Activated gamma-delta T cell treated with anti-CD3 and anti-CD28 coated beads, Interleukin-2, amount 50 U/mL, for 16 hours (primary cell): ENCODE results near the gene SLC13A2.

Experiments used
- DNase-seq: peaks from one replicate; pipeline ENCODE4 v3.0.0-alpha.2; 2020; ENCODE audit warnings: low read depth

The SLC13A2 gene

DNA sequence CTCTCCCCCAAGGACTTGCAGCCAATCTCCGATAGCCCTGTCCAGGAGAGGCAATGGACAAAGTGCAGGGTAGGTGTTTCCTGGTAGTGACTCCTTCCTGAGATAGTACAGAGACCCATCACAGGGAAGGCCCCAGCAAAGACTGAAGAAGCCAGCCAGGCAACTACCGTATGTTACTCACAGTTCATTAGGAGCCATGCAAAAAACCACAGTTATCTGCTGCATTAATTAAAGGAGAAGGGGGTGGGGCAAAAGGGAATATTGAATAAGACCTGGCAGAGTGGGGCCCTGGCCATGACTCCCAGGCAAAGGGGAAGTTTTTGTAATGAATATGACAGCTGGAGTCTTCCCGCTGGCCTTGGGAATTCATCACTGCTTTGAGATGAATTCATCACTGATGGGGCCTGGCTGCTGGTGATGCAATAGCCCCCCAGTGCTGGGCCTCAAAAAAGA, 2.5 kb upstream of the SLC13A2 start:
- no peak for DNase-seq

DNA sequence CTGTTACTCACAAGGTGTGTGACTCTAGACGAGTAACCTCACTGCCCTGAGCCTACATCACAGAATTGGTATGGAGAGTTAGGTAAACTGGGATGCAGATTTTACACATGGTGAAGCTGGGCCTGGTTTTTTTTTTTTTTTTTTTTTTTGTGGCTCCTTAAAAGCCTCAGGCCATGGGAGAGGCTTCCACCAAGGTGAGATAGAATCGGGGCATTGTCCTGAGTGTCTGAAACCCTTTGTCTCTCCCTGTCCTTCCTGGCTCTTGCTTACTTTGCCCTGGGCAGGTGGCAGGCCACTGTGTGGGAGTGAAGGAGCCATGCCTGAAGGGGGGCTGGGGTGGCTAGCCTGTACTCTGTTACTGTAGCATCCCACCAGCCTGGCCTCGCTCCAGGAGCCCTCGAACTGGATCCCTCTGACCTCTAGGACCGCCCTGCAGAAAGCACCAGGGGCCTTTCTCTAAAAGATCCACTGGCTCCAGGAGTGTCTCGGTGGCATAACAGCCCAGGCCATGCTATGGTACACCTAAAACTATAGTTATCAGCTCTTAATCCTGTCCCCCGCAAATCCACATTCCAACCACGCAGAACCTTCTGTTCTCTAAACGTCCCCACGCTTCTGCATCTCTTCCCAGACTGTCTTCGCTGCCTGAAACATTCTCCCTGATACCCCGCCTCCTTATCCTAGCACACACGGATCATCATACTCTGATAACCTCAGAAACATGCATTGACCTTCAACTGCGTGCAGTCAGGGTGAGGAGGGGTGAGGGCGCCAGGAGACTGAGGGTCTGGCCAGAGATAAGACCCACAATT, 1.7 kb upstream of the SLC13A2 start:
- DNase-seq: no peak

DNA sequence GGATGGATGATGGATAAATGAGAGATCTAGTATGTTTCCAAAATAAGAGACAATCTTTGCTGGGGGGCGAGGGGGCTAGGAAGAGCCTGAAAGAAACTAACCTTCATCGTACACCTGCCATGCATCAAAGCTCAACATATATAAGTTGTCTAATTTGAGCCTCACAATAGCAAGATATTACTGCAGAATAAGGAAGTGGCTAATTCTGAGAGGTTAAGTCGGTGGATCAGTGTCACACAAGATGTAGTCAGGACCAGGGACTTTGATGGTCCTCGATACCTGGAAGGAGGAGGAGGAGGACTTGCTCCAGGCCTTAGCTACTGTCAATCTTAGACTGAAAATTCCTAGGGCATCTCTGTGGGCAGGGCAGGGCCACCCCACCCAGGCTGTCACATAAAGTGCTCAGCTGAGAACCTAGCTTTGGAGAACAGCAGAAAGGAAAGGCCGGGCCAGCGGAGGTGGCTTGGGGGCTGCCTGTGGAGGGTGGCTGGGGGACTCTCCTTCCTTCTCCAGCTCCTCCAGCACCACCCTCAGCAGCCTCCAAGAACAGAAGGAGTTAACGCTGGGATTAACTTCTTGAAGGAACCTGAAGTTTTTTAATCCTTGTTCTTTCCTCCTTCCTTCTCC, 460 bp upstream of the SLC13A2 start:
- no peak for DNase-seq

DNA sequence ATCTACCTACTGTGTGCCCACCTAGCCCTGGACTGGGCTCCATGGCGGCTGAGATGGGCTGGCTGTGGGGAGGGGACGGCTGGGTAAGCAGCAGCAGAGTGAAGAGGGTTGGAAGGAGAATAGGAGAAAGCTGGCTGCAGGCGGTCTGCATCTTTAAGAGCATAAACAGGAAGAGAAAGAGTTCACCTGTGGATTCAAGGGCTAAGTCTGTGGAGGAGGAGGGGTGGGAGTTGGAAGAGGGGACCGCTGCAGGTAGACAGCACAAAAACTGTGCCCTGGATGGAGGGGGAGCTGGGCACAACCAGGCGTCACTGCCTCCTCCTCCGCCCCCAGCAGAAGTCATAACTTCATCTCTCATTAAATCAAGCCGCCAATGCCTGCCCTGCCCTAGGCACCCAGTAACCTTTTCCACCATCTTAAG, 677 bp downstream of the SLC13A2 start:
- DNase-seq: no peak

DNA sequence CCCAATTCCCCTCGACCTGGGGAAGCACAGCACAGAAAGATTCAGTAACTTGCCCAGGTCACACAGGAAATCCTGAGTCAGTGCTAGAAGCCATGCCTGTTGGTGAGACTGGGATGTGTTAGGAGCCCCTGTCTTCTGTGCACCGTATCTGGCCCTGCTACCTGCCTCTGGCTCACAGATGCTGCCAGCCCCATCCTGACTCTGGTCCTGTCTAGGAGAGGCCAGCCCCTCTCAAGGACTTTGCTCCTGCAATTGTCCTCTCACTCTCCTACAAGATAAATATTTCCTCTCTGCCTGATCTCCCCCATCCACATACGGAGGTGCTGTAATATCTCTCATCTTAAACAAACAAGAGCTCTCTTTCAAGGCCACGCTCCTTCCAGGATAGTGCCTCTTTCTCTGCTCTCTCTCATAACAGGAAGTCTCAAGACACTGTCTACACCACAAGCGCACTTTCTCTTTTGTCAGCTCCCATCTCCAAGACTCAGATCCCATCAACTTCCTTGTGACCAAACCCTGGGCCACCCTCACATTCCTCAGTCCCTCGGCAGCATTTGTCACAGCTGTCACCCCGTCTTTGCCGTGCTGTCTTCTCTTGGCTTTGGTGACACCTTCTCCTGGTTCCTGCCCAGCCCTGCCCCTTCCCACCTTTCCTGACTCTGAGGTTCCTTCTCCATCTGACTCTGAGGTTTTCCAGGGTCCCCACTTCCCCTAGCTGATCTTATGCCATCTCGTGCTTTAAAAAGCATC, 1.9 kb downstream of the SLC13A2 start:
- no peak for DNase-seq

DNA sequence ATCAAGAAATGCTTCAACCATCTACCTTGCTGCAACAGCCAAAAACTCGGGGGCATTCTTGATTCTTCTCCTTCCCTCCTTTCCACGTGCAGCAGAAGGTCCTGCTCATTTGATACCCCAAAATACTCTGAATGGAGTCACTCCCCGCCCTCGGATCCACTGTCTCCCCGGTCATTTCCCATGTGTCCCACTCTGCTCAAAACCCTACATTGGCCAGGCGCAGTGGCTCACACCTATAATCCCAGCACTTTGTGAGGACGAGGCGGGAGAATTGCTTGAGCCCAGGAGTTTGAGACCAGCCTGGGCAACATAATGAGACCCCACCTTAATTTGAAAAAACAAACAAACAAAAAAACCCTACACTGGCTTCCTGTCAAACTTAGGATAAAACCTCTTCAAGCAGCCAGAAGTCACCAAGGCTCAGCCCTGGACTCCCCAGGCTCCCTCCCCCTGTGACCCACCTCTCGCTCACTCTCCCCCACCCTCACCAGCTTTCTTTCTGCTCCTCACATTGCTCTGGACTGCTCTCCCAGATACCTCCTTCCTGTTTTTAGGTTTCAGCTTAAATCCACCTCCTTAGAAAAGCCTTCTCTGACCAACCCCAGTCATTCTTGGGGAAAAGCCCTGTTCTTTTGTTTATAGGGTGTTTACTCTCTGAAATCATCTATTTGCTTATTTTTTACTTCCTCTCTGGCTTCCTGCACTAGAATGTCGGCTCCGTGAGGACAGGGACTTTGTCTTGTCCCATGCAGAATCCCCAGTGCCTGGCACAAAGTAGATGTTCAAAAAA, 2.8 kb downstream of the SLC13A2 start:
- DNase-seq: no peak

DNA sequence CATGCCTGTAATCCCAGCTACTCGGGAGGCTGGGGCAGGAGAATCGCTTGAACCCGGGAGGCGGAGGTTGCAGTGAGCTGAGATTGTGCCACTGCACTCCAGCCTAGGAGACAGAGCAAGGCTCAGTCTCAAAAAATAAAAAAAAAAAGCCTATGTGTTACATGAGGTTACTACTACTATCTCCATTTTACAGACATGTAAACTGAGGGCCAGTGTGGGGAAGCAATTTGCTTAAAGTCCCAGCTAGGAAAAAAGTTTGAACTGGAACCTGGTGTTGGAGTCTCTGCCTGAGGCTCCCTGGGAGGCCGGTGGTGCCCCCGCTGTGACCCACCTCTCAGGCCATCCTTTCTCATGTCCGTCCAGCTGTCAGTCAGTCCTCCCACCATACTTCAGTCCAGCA, 4.5 kb downstream of the SLC13A2 start:
- DNase-seq: no peak

DNA sequence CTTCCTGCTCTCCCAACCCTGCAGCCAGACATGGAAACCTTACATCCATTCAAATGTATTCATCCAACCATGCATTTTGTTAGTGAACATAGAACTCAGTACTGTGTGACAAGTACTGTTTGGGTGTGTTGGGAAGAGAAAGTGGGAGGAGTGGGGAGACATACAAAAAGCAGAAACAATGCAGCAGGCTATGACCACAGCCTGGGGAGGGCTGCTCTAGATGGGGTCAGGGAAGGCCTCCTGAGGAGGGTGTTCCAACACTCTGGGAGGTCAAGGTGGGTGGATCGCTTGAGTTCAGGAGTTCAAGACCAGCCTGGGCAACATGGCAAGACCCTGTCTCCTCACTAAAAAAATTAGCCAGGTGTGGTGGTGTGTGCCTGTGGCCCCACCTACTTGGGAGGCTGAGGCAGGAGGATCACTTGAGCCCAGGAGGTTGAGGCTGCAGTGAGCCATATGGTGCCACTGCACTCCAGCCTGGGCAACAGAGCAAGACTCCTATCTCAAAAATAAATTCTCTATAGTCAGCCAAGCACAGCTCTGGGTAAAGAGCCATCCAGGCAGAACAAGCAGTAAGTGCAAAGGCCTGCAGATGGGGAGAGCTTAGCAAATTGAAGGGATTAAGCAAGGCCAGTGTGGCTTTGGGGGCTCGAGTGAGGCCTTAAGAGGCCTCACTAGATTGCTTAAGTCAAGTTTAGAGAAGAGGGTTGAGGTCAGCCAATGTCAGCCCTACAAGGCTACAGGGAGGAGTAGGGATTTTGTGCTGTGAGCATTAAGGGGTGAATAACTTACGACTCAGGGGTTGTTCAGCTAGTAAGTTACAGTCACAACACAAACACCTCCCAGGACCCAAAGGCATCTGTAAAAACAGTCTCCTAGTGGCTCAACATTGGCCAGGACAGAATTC, 5.5 kb downstream of the SLC13A2 start:
- no peak for DNase-seq

DNA sequence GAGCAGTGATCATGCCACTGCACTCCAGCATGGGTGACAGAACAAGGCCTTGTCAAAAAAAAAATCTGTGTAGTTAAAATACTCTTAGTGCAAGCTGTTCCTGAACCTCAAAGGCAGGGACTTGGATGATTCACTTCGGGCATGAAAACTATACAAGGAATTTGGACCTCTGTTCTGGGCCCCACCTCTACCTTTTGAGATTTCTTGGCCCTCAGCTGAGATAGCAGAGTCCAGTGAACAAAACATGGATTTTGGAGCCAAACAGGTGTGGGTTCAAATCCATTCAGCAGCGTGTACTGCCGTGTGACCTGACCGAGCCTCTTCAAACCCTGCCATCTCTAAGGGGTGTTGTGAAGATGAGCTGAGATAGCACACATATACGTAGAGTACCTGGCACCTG, 6.8 kb downstream of the SLC13A2 start:
- DNase-seq: no peak

DNA sequence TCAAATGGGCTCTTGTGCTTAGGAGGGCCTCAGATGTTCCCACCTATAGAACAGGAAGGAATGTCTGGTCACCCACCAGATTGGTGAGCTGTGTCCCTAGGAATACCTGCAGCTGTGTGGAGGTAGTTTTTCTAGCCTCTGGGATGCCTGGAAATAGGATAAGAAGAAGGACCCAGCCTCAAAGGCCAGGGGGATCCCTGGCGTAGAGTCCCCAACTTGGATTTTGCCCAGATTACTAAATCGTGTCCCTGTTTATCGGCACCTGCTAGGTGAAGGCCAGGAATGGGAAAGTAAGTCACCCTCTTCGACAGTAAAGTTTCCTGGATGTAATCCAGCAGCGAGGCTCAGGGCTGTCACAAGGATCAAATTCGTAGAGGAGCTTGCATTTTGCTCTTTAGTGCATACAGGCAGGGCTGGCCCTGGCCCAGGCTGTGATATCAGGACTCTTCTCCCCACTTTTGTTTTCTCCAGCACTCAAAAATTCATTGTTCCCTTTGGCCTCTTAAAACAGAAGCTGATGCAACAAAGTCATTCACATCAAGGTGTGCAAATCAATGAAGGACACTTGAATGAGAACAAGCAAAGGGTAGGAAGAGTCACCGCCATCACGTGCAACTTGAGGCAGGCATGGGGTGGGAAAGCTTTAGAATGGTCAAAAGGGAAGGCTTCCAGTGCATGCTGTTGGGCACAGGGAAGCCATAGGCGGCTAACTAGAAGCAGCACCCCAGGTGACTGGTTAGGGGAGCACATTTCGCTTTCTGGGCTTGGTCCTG, 7.5 kb downstream of the SLC13A2 start:
- DNase-seq: no peak

DNA sequence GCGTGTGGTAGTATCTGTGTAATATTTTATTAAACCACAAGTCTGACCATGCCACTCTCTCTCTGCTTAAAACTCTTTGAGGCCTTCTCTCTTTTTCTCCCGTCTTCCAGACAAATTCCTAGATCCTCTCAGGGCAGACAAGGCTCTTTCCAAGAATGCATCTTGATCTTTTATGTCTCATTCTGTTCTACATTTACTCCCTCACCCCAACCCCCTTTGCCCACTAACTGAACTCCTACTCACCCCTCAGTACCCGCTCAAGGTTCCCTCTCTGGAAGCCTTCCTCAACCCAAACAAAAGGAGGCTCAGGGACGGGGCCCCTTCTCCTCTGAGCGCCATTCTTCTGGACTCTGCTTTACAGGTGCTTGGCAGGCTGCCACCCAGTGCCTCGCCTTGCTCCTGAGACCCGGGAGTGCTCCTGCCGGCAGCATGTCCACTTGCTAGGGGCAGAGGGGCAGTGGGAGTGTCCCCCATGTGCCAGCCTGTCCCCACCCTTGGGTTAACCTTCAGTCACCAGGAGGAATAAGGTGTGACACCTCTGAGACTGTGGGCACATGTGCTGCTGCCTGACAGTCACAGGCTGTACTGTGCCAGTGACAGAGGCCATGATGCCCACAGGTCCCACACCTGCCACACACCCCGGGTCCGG, 9.2 kb downstream of the SLC13A2 start:
- DNase-seq: no peak

DNA sequence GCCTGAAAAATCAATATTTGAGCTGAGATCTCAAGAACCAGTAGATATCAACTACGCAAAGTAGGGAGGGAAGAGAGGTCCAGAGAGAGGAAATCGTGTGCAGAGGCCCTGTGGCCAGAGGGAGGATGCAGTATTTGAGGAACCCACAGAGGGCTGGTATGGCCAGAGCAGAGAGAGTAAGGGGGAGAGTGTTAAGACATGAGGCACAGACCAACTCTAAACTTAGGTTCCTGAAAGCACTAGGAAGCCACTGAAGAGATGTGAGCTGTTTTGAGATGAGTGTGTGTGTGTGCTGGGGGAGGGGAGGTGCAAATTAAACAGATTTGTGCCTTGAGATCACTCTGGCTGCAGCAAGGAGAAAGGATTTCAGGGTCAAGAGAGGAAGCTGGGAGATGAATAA, 10.9 kb downstream of the SLC13A2 start:
- no peak for DNase-seq

DNA sequence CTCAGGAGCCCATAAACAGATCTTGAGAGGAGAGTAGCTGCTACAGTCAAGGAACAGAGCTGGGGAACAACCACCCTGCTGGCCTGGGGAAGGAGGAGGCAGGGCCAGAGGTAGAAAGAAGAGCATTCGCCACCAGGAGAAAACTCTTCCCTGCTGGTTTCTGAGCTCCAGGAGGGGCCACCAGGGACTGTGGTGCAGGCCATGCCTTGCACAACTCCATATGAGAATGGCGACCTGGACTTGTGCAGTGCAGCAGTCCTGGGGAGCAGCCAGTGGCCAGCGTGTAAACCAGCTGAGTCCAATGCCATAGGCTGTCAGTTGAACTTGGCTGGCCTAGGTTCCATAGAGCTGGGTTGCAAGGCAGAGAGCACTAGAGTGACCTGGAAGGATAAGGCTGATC, 11.6 kb downstream of the SLC13A2 start:
- no peak for DNase-seq

DNA sequence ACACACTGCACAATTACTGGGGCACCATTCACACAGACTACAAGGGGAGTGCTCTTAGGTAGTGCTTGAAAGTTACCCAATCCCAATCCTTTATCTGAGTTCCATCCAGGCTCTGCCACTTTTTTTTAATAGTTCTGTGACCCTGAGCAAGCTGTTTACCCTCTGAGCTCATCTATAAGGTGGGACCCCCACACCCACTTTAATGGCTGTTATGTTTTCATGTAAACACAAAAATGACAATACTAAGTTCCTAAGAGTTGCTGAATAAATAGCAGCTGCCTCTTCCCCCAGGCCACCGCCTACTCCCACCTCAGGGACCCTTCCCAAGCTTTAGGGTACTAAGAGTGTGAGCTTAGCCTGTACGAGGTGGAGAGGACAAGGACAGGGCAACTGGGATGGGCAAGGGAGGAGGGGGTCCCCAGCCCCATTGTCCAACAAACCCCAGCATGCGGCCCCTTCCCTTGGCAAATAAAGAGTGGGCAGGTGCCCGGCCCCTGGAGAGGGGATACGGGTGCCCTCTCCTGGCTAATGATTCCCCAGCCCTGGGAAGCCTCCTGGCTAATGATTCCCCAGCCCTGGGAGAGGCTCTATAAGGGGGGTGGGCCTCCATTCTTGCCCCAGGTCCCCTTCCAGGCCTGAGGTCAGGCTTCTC, 14.6 kb downstream of the SLC13A2 start:
- DNase-seq: no peak

DNA sequence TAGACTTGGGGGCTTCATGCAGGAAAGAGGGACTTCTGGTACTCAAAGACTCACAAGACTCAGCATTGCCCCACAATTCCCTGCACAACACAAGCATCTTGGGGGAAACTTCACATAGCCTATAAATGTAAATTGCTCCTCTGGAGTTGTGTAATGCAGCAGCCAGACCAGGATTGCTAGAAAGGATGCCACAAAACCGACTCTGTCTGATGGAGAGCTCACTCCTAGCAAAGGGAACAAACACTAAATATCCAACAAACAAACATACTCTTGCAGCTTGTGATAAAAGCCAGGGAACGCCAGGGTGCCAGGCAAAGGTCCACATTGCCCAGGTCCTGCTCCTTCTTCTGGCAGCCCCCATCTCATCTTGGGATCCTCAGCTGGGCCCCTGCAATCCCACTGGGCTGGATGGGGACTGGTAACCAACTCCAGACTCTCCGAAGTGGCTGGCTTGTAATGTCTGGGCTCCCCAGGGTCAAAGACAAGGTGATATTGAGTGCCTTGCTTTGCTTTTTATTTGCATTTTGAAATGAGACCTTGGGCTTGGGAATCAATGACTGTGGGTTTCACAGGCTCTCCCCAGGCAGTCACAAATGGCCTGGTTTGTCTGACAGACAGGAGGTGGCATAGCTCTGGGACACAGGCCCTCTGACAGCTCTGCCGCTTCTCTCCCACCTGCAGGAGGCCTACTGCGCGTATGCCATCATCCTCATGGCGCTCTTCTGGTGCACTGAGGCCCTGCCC, 15.3 kb downstream of the SLC13A2 start:
- no peak for DNase-seq

DNA sequence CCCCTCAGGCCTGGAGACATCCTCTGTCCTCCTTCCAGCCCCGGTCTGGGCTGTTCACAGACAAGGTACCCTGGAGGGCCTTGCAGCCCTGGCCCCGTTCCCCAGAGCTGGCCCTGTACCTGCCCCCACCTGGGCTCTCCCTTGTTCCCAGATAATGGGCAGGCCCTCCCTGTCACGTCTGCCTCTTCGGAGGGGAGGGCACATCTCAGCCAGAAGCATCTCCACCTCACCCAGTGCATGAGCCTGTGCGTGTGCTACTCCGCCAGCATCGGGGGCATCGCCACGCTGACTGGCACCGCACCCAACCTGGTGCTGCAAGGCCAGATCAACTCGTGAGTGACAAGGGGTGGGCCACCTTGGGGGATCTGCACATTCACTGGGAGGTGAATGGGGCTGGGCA, 17.8 kb downstream of the SLC13A2 start:
- no peak for DNase-seq

DNA sequence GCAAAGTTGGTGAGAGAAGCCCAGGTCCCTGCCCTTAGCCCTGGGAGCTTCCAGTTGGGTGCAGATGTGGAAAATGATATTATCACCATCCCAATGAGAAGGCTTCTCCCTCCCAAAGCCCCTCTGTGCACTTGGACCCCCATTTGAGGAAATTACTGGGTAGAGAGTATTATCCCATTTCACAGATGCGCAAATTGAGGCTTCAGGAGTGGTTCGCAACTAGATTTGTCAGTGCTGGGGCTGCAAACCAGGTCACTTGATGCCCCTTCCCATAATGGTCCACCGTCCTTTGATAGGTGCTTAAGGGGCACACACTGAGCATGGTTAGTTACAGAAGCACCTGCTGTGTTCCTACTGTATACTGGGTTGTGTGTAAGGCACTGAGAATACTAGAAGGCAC, 18.4 kb downstream of the SLC13A2 start:
- no peak for DNase-seq
